SK-N-SH (cell line): ENCODE data around the gene DEPDC1B. TPM values are rescaled to one million over a fixed set of nuclear protein-coding genes. Genes with fewer than 3 reads are reported as not detected.

ENCODE experiments used
- CTCF ChIA-PET: fragments of 300-600, 350-600 bp; formaldehyde crosslinking; extraction: SDS; loops from one replicate; lab custom pipeline; 2021; lab: Yijun Ruan, JAX
- POLR2A ChIA-PET: fragments of 350-600 bp; sonication (Branson Sonifier 250); formaldehyde crosslinking; extraction: SDS; loops from one replicate; lab custom pipeline; 2020; ENCODE audit warnings: antibody characterized with exemption, inconsistent platforms; lab: Yijun Ruan, JAX
- DNase-seq: peaks from one replicate; pipeline ENCODE4 v3.0.0; 2012
- H2AFZ ChIP-seq: fragments of 200-600 bp; sonication (generic); 2 replicates; pipeline ENCODE4 v1.8.1; 2016; ENCODE audit warnings: antibody characterized with exemption, mild to moderate bottlenecking, low read depth
- H3F3A ChIP-seq: fragments of 200-600 bp; sonication (generic); replicated peaks from 2 replicates; pipeline ENCODE3; 2016; ENCODE audit warnings: antibody characterized with exemption, mild to moderate bottlenecking; ENCODE audit not compliant: insufficient read depth
- H3K27ac ChIP-seq, 2 experiments: fragments of 200-500 bp in 1 of 2; fragments of 200-600 bp in 1 of 2; sonication (Bioruptor generic) in 1 of 2; sonication (generic), shearing (Covaris generic) in 1 of 2; 2 replicates each; pipeline versions ENCODE4 v1.5.1 to v1.6.1; 2014 to 2016; ENCODE audit warnings: low read depth in 2 of 2, inconsistent platforms in 1 of 2, low read length in 1 of 2, mild to moderate bottlenecking in 1 of 2, mixed read lengths in 1 of 2
- H3K27me3 ChIP-seq: fragments of 200-600 bp; sonication (generic), shearing (Covaris generic); 2 replicates; pipeline ENCODE4 v1.6.1; 2016; ENCODE audit warnings: mixed run types; ENCODE audit not compliant: insufficient read depth
- H3K36me3 ChIP-seq, 2 experiments: fragments of 200-500 bp in 1 of 2; fragments of 200-600 bp in 1 of 2; sonication (Bioruptor generic) in 1 of 2; sonication (generic) in 1 of 2; replicated peaks in 1 of 2; 2 replicates each; pipeline versions ENCODE3 to v1.5.1; 2014 to 2016; ENCODE audit warnings: low read length in 1 of 2, mild to moderate bottlenecking in 1 of 2; ENCODE audit not compliant: insufficient read depth in 2 of 2, control insufficient read depth in 1 of 2
- H3K4me1 ChIP-seq, 2 experiments: fragments of 200-500 bp in 1 of 2; fragments of 200-600 bp in 1 of 2; sonication (Bioruptor generic) in 1 of 2; sonication (generic), shearing (Covaris generic) in 1 of 2; 2 replicates each; pipeline versions ENCODE4 v1.5.1 to v1.6.1; 2014 to 2016; ENCODE audit warnings: low read depth in 1 of 2, low read length in 1 of 2, mixed run types in 1 of 2; ENCODE audit not compliant: insufficient read depth in 2 of 2, control insufficient read depth in 1 of 2
- H3K4me2 ChIP-seq: fragments of 200-600 bp; sonication (generic), shearing (Covaris generic); 2 replicates; pipeline ENCODE4 v1.6.1; 2017; ENCODE audit warnings: mixed run types
- H3K4me3 ChIP-seq, 2 experiments: fragments of 200-500 bp in 1 of 2; fragments of 200-600 bp in 1 of 2; sonication (Bioruptor generic) in 1 of 2; sonication (generic), shearing (Covaris generic) in 1 of 2; 2 replicates each; pipeline versions ENCODE4 v1.5.1 to v1.8.1; 2014 to 2016; ENCODE audit warnings: low read depth in 2 of 2, inconsistent platforms in 1 of 2, low read length in 1 of 2, mild to moderate bottlenecking in 1 of 2, mixed read lengths in 1 of 2, moderate library complexity in 1 of 2
- H3K79me2 ChIP-seq: fragments of 200-600 bp; sonication (generic); 2 replicates; pipeline ENCODE4 v1.8.1; 2017; ENCODE audit warnings: mild to moderate bottlenecking; ENCODE audit not compliant: insufficient read depth
- H3K9ac ChIP-seq: fragments of 200-600 bp; sonication (generic); 2 replicates; pipeline ENCODE4 v1.6.1; 2017; ENCODE audit warnings: mixed run types
- H3K9me2 ChIP-seq: fragments of 200-600 bp; sonication (generic); 2 replicates; pipeline ENCODE4 v1.6.1; 2017; ENCODE audit warnings: mixed run types
- H3K9me3 ChIP-seq: fragments of 200-600 bp; sonication (generic); 2 replicates; pipeline ENCODE4 v1.6.1; 2017; ENCODE audit warnings: mixed run types, mild to moderate bottlenecking, moderate library complexity
- H4K20me1 ChIP-seq: fragments of 200-600 bp; sonication (generic); 2 replicates; pipeline ENCODE4 v1.6.1; 2017; ENCODE audit warnings: mild to moderate bottlenecking, mixed run types; ENCODE audit not compliant: insufficient read depth
- CHD2 ChIP-seq: fragments of 150-350 bp; IDR thresholded peaks from 2 replicates; pipeline ENCODE4 v1.6.1; 2018; ENCODE audit warnings: low read length; ENCODE audit not compliant: partially characterized antibody
- EP300 ChIP-seq, 2 experiments: IDR thresholded peaks; 2 replicates each; pipeline versions ENCODE4 v1.4.0 to v1.6.1; 2012; ENCODE audit warnings: borderline replicate concordance in 1 of 2, low read depth in 1 of 2, low read length in 1 of 2
- FOSL2 ChIP-seq: IDR thresholded peaks from 2 replicates; pipeline ENCODE4 v1.4.0; 2012; ENCODE audit warnings: low read depth, mild to moderate bottlenecking, moderate library complexity, borderline replicate concordance
- FOXJ3 ChIP-seq: sonication (generic); formaldehyde crosslinking; IDR thresholded peaks from 2 replicates; pipeline ENCODE4 v1.5.1; 2020; ENCODE audit warnings: mild to moderate bottlenecking, missing genetic modification reagents
- FOXM1 ChIP-seq: IDR thresholded peaks from 2 replicates; pipeline ENCODE4 v1.4.0; 2012; ENCODE audit warnings: low read depth, mild to moderate bottlenecking
- GABPA ChIP-seq: IDR thresholded peaks from 2 replicates; pipeline ENCODE4 v1.4.0; 2012; ENCODE audit warnings: low read depth, mild to moderate bottlenecking
- IRF3 ChIP-seq: fragments of 150-350 bp; IDR thresholded peaks from 2 replicates; pipeline ENCODE4 v1.6.1; 2016; ENCODE audit warnings: mild to moderate bottlenecking, low read depth, low read length
- JUND ChIP-seq: IDR thresholded peaks from 2 replicates; pipeline ENCODE4 v1.4.0; 2012
- MEF2A ChIP-seq: IDR thresholded peaks from 2 replicates; pipeline ENCODE4 v1.4.0; 2012; ENCODE audit warnings: low read depth, borderline replicate concordance
- MXI1 ChIP-seq: IDR thresholded peaks from 2 replicates; pipeline ENCODE4 v1.6.1; 2012; ENCODE audit warnings: mild to moderate bottlenecking, low read depth, low read length, improper control_type of control experiment
- POLR2AphosphoS5 ChIP-seq: IDR thresholded peaks from 2 replicates; pipeline ENCODE4 v1.6.1; 2012; ENCODE audit warnings: low read depth, low read length
- RCOR1 ChIP-seq: fragments of 150-350 bp; IDR thresholded peaks from 2 replicates; pipeline ENCODE4 v1.6.1; 2017; ENCODE audit warnings: antibody characterized with exemption, low read length
- RFX5 ChIP-seq: IDR thresholded peaks from 2 replicates; pipeline ENCODE4 v1.6.1; 2012; ENCODE audit warnings: mild to moderate bottlenecking, improper control_type of control experiment, low read length
- RXRA ChIP-seq: IDR thresholded peaks from 2 replicates; pipeline ENCODE4 v1.4.0; 2012; ENCODE audit warnings: low read depth, mild to moderate bottlenecking, borderline replicate concordance
- SIN3A ChIP-seq: IDR thresholded peaks from 2 replicates; pipeline ENCODE4 v1.6.1; 2012; ENCODE audit warnings: low read depth, mild to moderate bottlenecking, low read length, moderate library complexity, borderline replicate concordance
- SMC3 ChIP-seq: IDR thresholded peaks from 2 replicates; pipeline ENCODE4 v1.6.1; 2012; ENCODE audit warnings: low read depth, low read length, improper control_type of control experiment
- USF1 ChIP-seq: IDR thresholded peaks from 2 replicates; pipeline ENCODE4 v1.4.0; 2012; ENCODE audit warnings: low read depth, borderline replicate concordance
- USF2 ChIP-seq: fragments of 150-350 bp; IDR thresholded peaks from 2 replicates; pipeline ENCODE4 v1.6.1; 2017; ENCODE audit warnings: antibody characterized with exemption, low read length, low read depth, borderline replicate concordance
- YY1 ChIP-seq: IDR thresholded peaks from 2 replicates; pipeline ENCODE4 v1.4.0; 2012; ENCODE audit warnings: low read depth, mild to moderate bottlenecking
- WGBS: methylation state at CpG from one replicate; pipeline ENCODE4 v1.1.6; 2017; ENCODE audit warnings: low lambda C conversion rate; 5-methylcytosine and 5-hydroxymethylcytosine counted together
- polyA plus RNA-seq, 3 experiments: library from polyadenylated mRNA; depleted of rRNA; stranded (reverse); fragments of >200 nt; gene quantifications; 2 replicates each; pipeline ENCODE4 v1.2.3, GENCODE V29; 2012

The DEPDC1B gene
- polyA plus RNA-seq, 1 of the 3 experiments (the other 2 are of a cell fraction): 4.7 TPM

GRCh38 chr5:60578315-60578714 lies 121.7 kb downstream of the DEPDC1B start:
- 85% methylated on average over 3 of the region's 3 CpGs for WGBS
- POLR2A ChIA-PET: no interaction called here
- no peak for DNase-seq
- H3K79me2 ChIP-seq: no peaks in the 10 kb centered on the region
- H3K9me3 ChIP-seq: no peaks in the 10 kb centered on the region
- no peak overlapping the region for H3K9ac ChIP-seq
- H2AFZ ChIP-seq: no peak overlapping the region
- TF ChIP-seq GABPA (no peak), RFX5 (no peak), YY1 (no peak), FOXJ3 (CRISPR knock-in tag) (no peak)
- TF ChIP-seq, all 33 proteins: peak for 0
- Histone ChIP-seq H3K36me3 (no peaks in the 10 kb centered on the region), H3K4me2 (no peak overlapping the region), H3K27me3 (no peaks in the 10 kb centered on the region), H3K4me3 (no peak overlapping the region), H3F3A (no peaks in the 10 kb centered on the region), H3K27ac (no peak overlapping the region), H4K20me1 (no peaks in the 10 kb centered on the region), H3K9me2 (no peaks in the 10 kb centered on the region), H3K4me1 (no peaks in the 10 kb centered on the region)
- CTCF ChIA-PET: no interaction called here

GRCh38 chr5:60577116-60577515 lies 122.8 kb downstream of the DEPDC1B start:
- no peaks in the 10 kb centered on the region for H3F3A ChIP-seq
- no peaks in the 10 kb centered on the region for H3K9me3 ChIP-seq
- no peak for TF ChIP-seq EP300 (IDR thresholded peaks at IDR 0.05; ENCODE audit: borderline replicate concordance in 1 of 2, low read depth in 1 of 2, low read length in 1 of 2)
- TF ChIP-seq USF1: no peak
- TF ChIP-seq MEF2A: no peak
- TF ChIP-seq USF2: no peak
- TF ChIP-seq SMC3: no peak
- no peak for TF ChIP-seq FOXM1
- TF ChIP-seq POLR2AphosphoS5: no peak
- TF ChIP-seq RXRA: no peak
- TF ChIP-seq JUND: no peak
- no peak for TF ChIP-seq SIN3A
- TF ChIP-seq GABPA: no peak
- no peak for TF ChIP-seq FOSL2
- TF ChIP-seq RCOR1: no peak
- TF ChIP-seq MXI1: no peak
- TF ChIP-seq CHD2: no peak
- TF ChIP-seq IRF3: no peak
- H3K4me2 ChIP-seq: no peak overlapping the region
- no peaks in the 10 kb centered on the region for H3K9me2 ChIP-seq
- H3K79me2 ChIP-seq: no peaks in the 10 kb centered on the region
- no peaks in the 10 kb centered on the region for H3K36me3 ChIP-seq
- no peak overlapping the region for H2AFZ ChIP-seq
- no peak for DNase-seq
- no peaks in the 10 kb centered on the region for H3K4me1 ChIP-seq
- POLR2A ChIA-PET: no interaction called here
- CTCF ChIA-PET: interaction anchor here (0.8 kb wide), 2 partner anchors 73 to 181 kb away, joined by 3 read pairs; no protein-coding TSS in a partner anchor
- H3K4me3 ChIP-seq: no peak overlapping the region
- H3K9ac ChIP-seq: no peak overlapping the region
- H3K27ac ChIP-seq: no peak overlapping the region
- no peaks in the 10 kb centered on the region for H3K27me3 ChIP-seq
- WGBS: 75% methylated on average over 1 of the region's 1 CpG
- H4K20me1 ChIP-seq: no peaks in the 10 kb centered on the region
